Naive thymus-derived CD4-positive, alpha-beta T cell (primary cell): ENCODE measurements around the gene CYB5B. TPM values are rescaled to one million over a fixed set of nuclear protein-coding genes. Genes with fewer than 3 reads are reported as not detected.
A peak's percentile ranks its signal among the peaks of the same experiment; 100 is the strongest.

Experiments
- ATAC-seq: fragments of 150-1000 bp; cut with Tn5 transposase; 2 replicates; pipeline ENCODE4 v1.10.0; 2021; ENCODE audit warnings: mild to moderate bottlenecking, moderate library complexity
- CTCF ChIA-PET: fragments of 350-600 bp; sonication (Branson Sonifier 250); formaldehyde crosslinking; loops from one replicate; lab custom pipeline; 2021; ENCODE audit warnings: antibody characterized with exemption; lab: Charles Lee
- POLR2A ChIA-PET: fragments of 350-600 bp; sonication (Branson Sonifier 250); formaldehyde crosslinking; loops from one replicate; lab custom pipeline; 2021; ENCODE audit warnings: antibody characterized with exemption, inconsistent platforms; lab: Charles Lee
- DNase-seq, 9 donors: peaks; one replicate each; pipeline versions ENCODE4 v3.0.0 to v3.0.0-alpha.2; 2020 to 2022; ENCODE audit warnings: mixed read lengths in 1 of 9
- H3K27ac ChIP-seq: one replicate; pipeline ENCODE4 v1.7.0; 2013; ENCODE audit warnings: mild to moderate bottlenecking, low read depth, low read length, moderate library complexity
- H3K27me3 ChIP-seq, 2 donors: one replicate each; pipeline ENCODE4 v1.7.0; 2013; ENCODE audit warnings: low read length in 2 of 2, mild to moderate bottlenecking in 2 of 2, moderate library complexity in 2 of 2; ENCODE audit not compliant: control insufficient read depth in 2 of 2, insufficient read depth in 2 of 2
- H3K36me3 ChIP-seq, 3 experiments: 1 replicate in 2 of 3; 2 replicates in 1 of 3; pipeline ENCODE4 v1.7.0; 2013; ENCODE audit warnings: low read length in 3 of 3, mild to moderate bottlenecking in 3 of 3, moderate library complexity in 1 of 3; ENCODE audit not compliant: insufficient read depth in 3 of 3, control insufficient read depth in 2 of 3
- H3K4me1 ChIP-seq, 2 donors: one replicate each; pipeline ENCODE4 v1.7.0; 2013; ENCODE audit warnings: low read length in 2 of 2, mild to moderate bottlenecking in 2 of 2, moderate library complexity in 1 of 2; ENCODE audit not compliant: control insufficient read depth in 2 of 2, insufficient read depth in 2 of 2
- H3K4me3 ChIP-seq: 2 replicates; pipeline ENCODE4 v1.7.0; 2013; ENCODE audit warnings: mild to moderate bottlenecking, low read length
- H3K9me3 ChIP-seq, 3 experiments: 1 replicate in 2 of 3; 2 replicates in 1 of 3; pipeline ENCODE4 v1.7.0; 2013; ENCODE audit warnings: low read length in 3 of 3; ENCODE audit not compliant: control insufficient read depth in 2 of 3
- H3K27ac Mint-ChIP-seq, 9 donors: one replicate each; pipeline ENCODE4 v1.8.0; 2020 to 2022; ENCODE audit warnings: mixed read lengths in 9 of 9, mild to moderate bottlenecking in 8 of 9, moderate library complexity in 5 of 9, inconsistent platforms in 2 of 9
- H3K27me3 Mint-ChIP-seq, 5 donors: one replicate each; pipeline ENCODE4 v1.8.0; 2021 to 2022; ENCODE audit warnings: mixed read lengths in 5 of 5, mild to moderate bottlenecking in 1 of 5
- H3K36me3 Mint-ChIP-seq, 5 donors: one replicate each; pipeline ENCODE4 v1.8.0; 2020 to 2022; ENCODE audit warnings: mixed read lengths in 5 of 5, mild to moderate bottlenecking in 3 of 5, inconsistent platforms in 1 of 5
- H3K4me1 Mint-ChIP-seq, 7 donors: one replicate each; pipeline ENCODE4 v1.8.0; 2020 to 2022; ENCODE audit warnings: mixed read lengths in 7 of 7, mild to moderate bottlenecking in 3 of 7, inconsistent platforms in 1 of 7
- H3K4me3 Mint-ChIP-seq, 10 donors: one replicate each; pipeline ENCODE4 v1.8.0; 2020 to 2022; ENCODE audit warnings: mild to moderate bottlenecking in 10 of 10, mixed read lengths in 10 of 10, moderate library complexity in 6 of 10, inconsistent platforms in 2 of 10
- H3K9me3 Mint-ChIP-seq, 11 donors: one replicate each; pipeline ENCODE4 v1.8.0; 2020 to 2022; ENCODE audit warnings: mixed read lengths in 11 of 11, mild to moderate bottlenecking in 4 of 11, inconsistent platforms in 1 of 11, moderate library complexity in 1 of 11
- intact Hi-C, 2 donors: fragments of 100-400 bp; cut with micrococcal nuclease; formaldehyde crosslinking; loops; one replicate each; pipeline ENCODE4 v1.15.1; 2023
- polyA plus RNA-seq, 2 donors: library from polyadenylated mRNA; unstranded; fragments of 300-500 nt; fragmentation: Illumina TruSeq; gene quantifications; one replicate each; pipeline ENCODE4 v1.2.3, GENCODE V29; 2021
- total RNA-seq, 6 experiments: library from RNA in 5 of 6; stranded (reverse) in 5 of 6; gene quantifications; 1 replicate in 5 of 6; 2 replicates in 1 of 6; pipeline ENCODE4 v1.2.3 and lab custom pipeline; 2021 to 2026

Gene CYB5B
- total and polyA plus RNA-seq, 7 experiments from 2014 or later, result 29.6 to 148 (median 49.2) TPM

DNA sequence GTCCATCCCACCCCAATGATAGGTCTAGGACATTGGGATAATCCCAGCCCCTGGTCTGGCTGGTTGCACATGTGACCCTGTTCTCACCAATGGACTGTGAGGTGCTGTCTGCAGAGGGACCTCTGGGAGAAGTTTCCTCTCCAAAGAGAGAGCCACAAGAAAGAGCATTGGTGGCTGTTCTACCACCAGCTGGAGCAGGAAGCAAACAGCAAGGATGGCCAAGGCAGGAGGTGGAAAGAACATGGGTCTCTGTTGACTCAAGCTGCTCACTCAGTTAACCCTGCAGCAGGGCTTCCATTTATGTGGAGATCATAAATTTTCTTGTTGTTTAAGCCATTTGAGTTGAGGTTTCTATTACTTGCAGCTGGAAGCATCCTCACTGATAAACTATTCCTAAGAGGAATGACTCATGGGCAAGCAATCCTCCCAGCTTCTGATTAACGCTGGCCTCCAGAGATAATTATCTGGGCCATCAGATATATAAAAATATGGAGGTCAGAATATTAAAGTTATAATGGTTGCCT, 52.6 kb downstream of the CYB5B start:
- H3K4me1 Mint-ChIP-seq, result peaks cover 0 to 6% (median 0%) of the 10 kb centered on the region in 7 donors
- Histone ChIP-seq H3K9me3 (no peaks in the 10 kb centered on the region), H3K27me3 (no peaks in the 10 kb centered on the region), H3K4me3 (no peak overlapping the region), H3K36me3 (peaks cover 0 to 2% (median 0%) of the 10 kb centered on the region in 3 experiments), H3K27ac (no peak overlapping the region), H3K4me1 (no peaks in the 10 kb centered on the region)
- peaks cover 3 to 13% (median 4%) of the 10 kb centered on the region in 5 donors for H3K36me3 Mint-ChIP-seq
- intact Hi-C loops, result no loop called here
- ATAC-seq (no peak), DNase-seq (no peak)
- H3K27ac Mint-ChIP-seq, result no peak overlapping the region
- peaks cover 0 to 3% (median 0%) of the 10 kb centered on the region in 5 donors for H3K27me3 Mint-ChIP-seq
- no peak overlapping the region for H3K4me3 Mint-ChIP-seq
- CTCF ChIA-PET, result interaction anchor here (0.6 kb wide), 1 partner anchor 517 kb away, joined by 3 read pairs; no protein-coding TSS in a partner anchor
- peaks cover 0 to 3% (median 0%) of the 10 kb centered on the region in 11 donors for H3K9me3 Mint-ChIP-seq
- POLR2A ChIA-PET, result interaction anchor here (0.6 kb wide), 1 partner anchor 129 kb away, joined by 4 read pairs; no protein-coding TSS in a partner anchor

DNA sequence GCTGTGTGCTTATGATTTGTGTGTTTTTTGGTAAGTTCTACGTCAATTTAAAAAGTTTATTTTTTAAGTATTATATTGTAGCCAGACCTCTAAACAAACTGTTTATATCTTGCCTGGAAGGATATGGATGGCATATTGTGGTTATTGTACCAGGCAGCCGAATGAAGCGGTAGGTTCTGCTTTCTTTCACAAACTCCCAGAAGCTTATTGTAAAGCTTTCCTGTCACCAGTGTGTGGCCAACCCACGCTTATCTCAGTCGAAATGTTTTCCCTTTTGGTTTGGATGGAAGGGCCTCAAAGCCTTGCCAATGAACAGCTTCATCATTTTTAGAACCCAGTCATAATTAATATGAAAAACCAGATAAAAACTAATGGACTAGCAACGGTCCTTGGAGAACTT, 53.1 kb downstream of the CYB5B start:
- peaks cover 3 to 13% (median 4%) of the 10 kb centered on the region in 5 donors for H3K36me3 Mint-ChIP-seq
- intact Hi-C loops, result no loop called here
- H3K27ac ChIP-seq, result no peak overlapping the region
- peaks cover 0 to 6% (median 0%) of the 10 kb centered on the region in 7 donors for H3K4me1 Mint-ChIP-seq
- no peaks in the 10 kb centered on the region for H3K4me1 ChIP-seq
- no peak overlapping the region for H3K4me3 Mint-ChIP-seq
- H3K4me3 ChIP-seq, result no peak overlapping the region
- H3K36me3 ChIP-seq, result peaks cover 0 to 2% (median 0%) of the 10 kb centered on the region in 3 experiments
- peaks cover 0 to 3% (median 0%) of the 10 kb centered on the region in 5 donors for H3K27me3 Mint-ChIP-seq
- CTCF ChIA-PET, result interaction anchor here (0.6 to 1.7 kb wide), 2 partner anchors 13 to 518 kb away, joined by 3 to 4 read pairs; no protein-coding TSS in a partner anchor
- ATAC-seq (no peak), DNase-seq (no peak)
- no peaks in the 10 kb centered on the region for H3K9me3 ChIP-seq
- H3K9me3 Mint-ChIP-seq, result peaks cover 0 to 3% (median 0%) of the 10 kb centered on the region in 11 donors
- no peak overlapping the region for H3K27ac Mint-ChIP-seq
- POLR2A ChIA-PET, result interaction anchor here (0.6 kb wide), 1 partner anchor 129 kb away, joined by 4 read pairs; no protein-coding TSS in a partner anchor
- no peaks in the 10 kb centered on the region for H3K27me3 ChIP-seq

DNA sequence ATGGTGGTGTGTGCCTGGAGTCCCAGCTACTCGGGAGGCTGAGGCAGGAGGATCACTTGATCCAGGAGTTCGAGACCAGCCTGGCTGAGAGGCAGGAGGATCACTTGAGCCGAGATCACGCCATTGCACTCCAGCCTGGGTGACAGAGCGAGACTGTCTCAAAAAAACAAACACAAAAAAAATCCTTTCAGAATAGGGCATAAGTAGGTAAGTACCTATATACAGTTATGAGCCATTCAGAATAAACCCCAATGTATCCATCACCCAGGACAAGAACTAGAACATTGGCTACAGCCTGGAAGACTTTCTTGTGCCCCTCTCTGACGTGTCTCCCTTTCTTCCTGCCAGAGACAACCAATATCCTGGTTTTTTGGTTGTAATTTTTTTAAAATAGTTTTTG, 54.3 kb downstream of the CYB5B start:
- Mint-ChIP-seq H3K27ac (no peak overlapping the region), H3K27me3 (peaks cover 0 to 3% (median 0%) of the 10 kb centered on the region in 5 donors), H3K4me1 (peaks cover 0 to 3% (median 0%) of the 10 kb centered on the region in 7 donors), H3K4me3 (no peak overlapping the region), H3K36me3 (peaks cover 2 to 10% (median 4%) of the 10 kb centered on the region in 5 donors), H3K9me3 (peaks cover 0 to under 1% (median 0%) of the 10 kb centered on the region in 11 donors)
- DNase-seq (no peak), ATAC-seq (no peak)
- H3K9me3 ChIP-seq, result no peaks in the 10 kb centered on the region
- no peak overlapping the region for H3K4me3 ChIP-seq
- POLR2A ChIA-PET, result no interaction called here
- intact Hi-C loops, result no loop called here
- peaks cover 0 to 2% (median 0%) of the 10 kb centered on the region in 3 experiments for H3K36me3 ChIP-seq
- no peaks in the 10 kb centered on the region for H3K27me3 ChIP-seq
- CTCF ChIA-PET, result interaction anchor here (1.7 kb wide), 1 partner anchor 14 kb away, joined by 4 read pairs; no protein-coding TSS in a partner anchor
- H3K27ac ChIP-seq, result no peak overlapping the region
- H3K4me1 ChIP-seq, result no peaks in the 10 kb centered on the region

- Histone ChIP-seq H3K27me3 (no peaks in the 10 kb centered on the region), H3K4me3 (no peak overlapping the region), H3K27ac (no peak overlapping the region), H3K4me1 (no peaks in the 10 kb centered on the region), H3K36me3 (peaks cover 0 to 2% (median 0%) of the 10 kb centered on the region in 3 experiments), H3K9me3 (no peaks in the 10 kb centered on the region)
- ChIA-PET CTCF (no interaction called here), POLR2A (no interaction called here)
- H3K4me1 Mint-ChIP-seq, result peaks cover 0 to 3% (median 0%) of the 10 kb centered on the region in 7 donors
- H3K9me3 Mint-ChIP-seq, result no peaks in the 10 kb centered on the region
- H3K27ac Mint-ChIP-seq, result peak overlapping the region in 1 of 9 donors; percentile 59
- DNase-seq (no peak), ATAC-seq (no peak)
- peaks cover 0 to 3% (median 0%) of the 10 kb centered on the region in 5 donors for H3K27me3 Mint-ChIP-seq
- intact Hi-C loops, result no loop called here
- H3K4me3 Mint-ChIP-seq, result no peak overlapping the region
- peaks cover 0 to 10% (median 4%) of the 10 kb centered on the region in 5 donors for H3K36me3 Mint-ChIP-seq
These were observed 55.4 kb downstream of the CYB5B start for GRCh38 chr16:69479775-69480174.

DNA sequence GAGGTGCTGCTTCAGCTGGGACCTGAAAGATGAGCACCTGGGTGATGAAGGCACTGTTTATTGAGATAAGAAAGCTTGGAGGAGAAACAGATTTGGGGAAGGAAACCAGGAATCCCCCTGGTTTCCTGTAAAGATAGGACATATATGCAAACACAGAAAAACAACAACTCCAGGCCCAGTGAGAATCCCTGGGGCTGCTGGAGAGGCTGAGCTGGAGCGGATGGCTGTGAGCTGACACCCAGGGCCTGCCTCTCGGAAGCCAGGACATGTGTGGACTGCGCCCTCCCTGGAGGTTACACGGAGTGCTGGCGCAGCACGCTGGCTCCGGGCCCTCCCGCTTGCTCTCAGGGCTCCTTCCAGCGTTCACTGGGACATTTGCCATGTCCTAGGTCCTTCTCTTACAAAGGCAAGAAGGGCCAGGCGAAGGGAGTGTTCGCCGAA, 57.5 kb downstream of the CYB5B start:
- Histone ChIP-seq H3K4me1 (no peaks in the 10 kb centered on the region), H3K27ac (no peak overlapping the region), H3K9me3 (no peaks in the 10 kb centered on the region), H3K4me3 (no peak overlapping the region), H3K27me3 (no peaks in the 10 kb centered on the region), H3K36me3 (peaks cover 0 to 2% (median 0%) of the 10 kb centered on the region in 3 experiments)
- POLR2A ChIA-PET, result no interaction called here
- Mint-ChIP-seq H3K27ac (no peak overlapping the region), H3K36me3 (peaks cover 0 to 10% (median 4%) of the 10 kb centered on the region in 5 donors), H3K27me3 (peaks cover 0 to 8% (median 0%) of the 10 kb centered on the region in 5 donors), H3K4me1 (peaks cover 0 to 3% (median 0%) of the 10 kb centered on the region in 7 donors), H3K9me3 (no peaks in the 10 kb centered on the region), H3K4me3 (no peak overlapping the region)
- CTCF ChIA-PET, result no interaction called here
- DNase-seq (no peak), ATAC-seq (no peak)
- intact Hi-C loops, result no loop called here

- H3K4me1 ChIP-seq, result no peaks in the 10 kb centered on the region
- H3K36me3 Mint-ChIP-seq, result peaks cover 0 to 10% (median 4%) of the 10 kb centered on the region in 5 donors
- no peak overlapping the region for H3K27ac Mint-ChIP-seq
- peaks cover 0 to 3% (median 0%) of the 10 kb centered on the region in 7 donors for H3K4me1 Mint-ChIP-seq
- H3K36me3 ChIP-seq, result peaks cover 0 to 2% (median 0%) of the 10 kb centered on the region in 3 experiments
- no peaks in the 10 kb centered on the region for H3K27me3 ChIP-seq
- intact Hi-C loops, result no loop called here
- H3K27ac ChIP-seq, result no peak overlapping the region
- ChIA-PET CTCF (no interaction called here), POLR2A (no interaction called here)
- no peak overlapping the region for H3K4me3 ChIP-seq
- ATAC-seq, result no peak
- no peak overlapping the region for H3K4me3 Mint-ChIP-seq
- H3K9me3 Mint-ChIP-seq, result no peaks in the 10 kb centered on the region
- DNase-seq, result no peak
- no peaks in the 10 kb centered on the region for H3K9me3 ChIP-seq
- H3K27me3 Mint-ChIP-seq, result peaks cover 0 to 8% (median 0%) of the 10 kb centered on the region in 5 donors
These were observed 58.1 kb downstream of the CYB5B start for GRCh38 chr16:69482410-69482991.
